ENCODE results near the gene KCNH5.

The KCNH5 gene

GRCh38 chr14:62736048-62737043 lies 308.9 kb downstream of the KCNH5 start:
- DNase-seq = no peak

- no peak for DNase-seq
Observed at GRCh38 chr14:62734831-62735230, 310.4 kb downstream of the KCNH5 start.

- DNase-seq = no peak
Observed at GRCh38 chr14:62722406-62722805, 322.9 kb downstream of the KCNH5 start.

GRCh38 chr14:62718629-62719028 lies 326.6 kb downstream of the KCNH5 start:
- no peak for DNase-seq

- DNase-seq = no peak
Observed at GRCh38 chr14:62711351-62712023, 333.8 kb downstream of the KCNH5 start.

- DNase-seq = no peak
Observed at GRCh38 chr14:62710811-62711210, 334.4 kb downstream of the KCNH5 start.

GRCh38 chr14:62709773-62710172 lies 335.5 kb downstream of the KCNH5 start:
- DNase-seq = no peak

- DNase-seq = no peak
Observed at GRCh38 chr14:62706217-62706616, 339.0 kb downstream of the KCNH5 start.

- no peak for DNase-seq
Observed at GRCh38 chr14:62697461-62697860, 347.8 kb downstream of the KCNH5 start.

- DNase-seq = no peak
Observed at GRCh38 chr14:62696929-62697328, 348.3 kb downstream of the KCNH5 start.

- no peak for DNase-seq
Observed at GRCh38 chr14:62696331-62696924, 348.8 kb downstream of the KCNH5 start.

- no peak for DNase-seq
Observed at GRCh38 chr14:62694075-62694474, 351.2 kb downstream of the KCNH5 start.

- DNase-seq = no peak
Observed at GRCh38 chr14:62692490-62693106, 352.7 kb downstream of the KCNH5 start.

GRCh38 chr14:62691647-62692489 lies 353.4 kb downstream of the KCNH5 start:
- DNase-seq = no peak

- no peak for DNase-seq
Observed at GRCh38 chr14:62689733-62690132, 355.5 kb downstream of the KCNH5 start.

GRCh38 chr14:62687818-62688217 lies 357.4 kb downstream of the KCNH5 start:
- DNase-seq = no peak

GRCh38 chr14:62684376-62684775 lies 360.9 kb downstream of the KCNH5 start:
- no peak for DNase-seq

- DNase-seq = no peak
Observed at GRCh38 chr14:62682208-62682607, 363.1 kb downstream of the KCNH5 start.

- DNase-seq = no peak
Observed at GRCh38 chr14:62674563-62675237, 370.6 kb downstream of the KCNH5 start.

GRCh38 chr14:62673014-62673755 lies 372.1 kb downstream of the KCNH5 start:
- no peak for DNase-seq

GRCh38 chr14:62670526-62670925 lies 374.7 kb downstream of the KCNH5 start:
- no peak for DNase-seq
